IMR-90 (cell line): Measurements from ENCODE around the gene ROGDI. TPM values are rescaled to one million over a fixed set of nuclear protein-coding genes. Genes with fewer than 3 reads are reported as not detected.

Source experiments
- ATAC-seq: fragments of 200-7000 bp; cut with Tn5 transposase; 2 replicates; pipeline ENCODE4 v1.9.1; 2020; ENCODE audit warnings: low read depth, mild to moderate bottlenecking, moderate library complexity
- BruUV-seq: library from RNA; stranded (reverse); fragments of 400-500 nt; replicated peaks from 2 replicates; lab custom pipeline; 2021; lab: Mats Ljungman, UMichigan
- CTCF ChIA-PET: fragments of 300-600 bp; formaldehyde crosslinking; extraction: SDS; loops from one replicate; lab custom pipeline; 2021; ENCODE audit warnings: antibody characterized with exemption; lab: Yijun Ruan, JAX
- POLR2A ChIA-PET: fragments of 300-600 bp; sonication (Branson Sonifier 250); formaldehyde crosslinking; loops from one replicate; lab custom pipeline; 2022; ENCODE audit warnings: antibody characterized with exemption; ENCODE audit not compliant: unreplicated experiment; lab: Charles Lee
- DNase-seq: peaks from one replicate; pipeline ENCODE4 v3.0.0; 2013
- H2AFZ ChIP-seq: replicated peaks from 2 replicates; pipeline ENCODE3; 2013; ENCODE audit warnings: low read length, mild to moderate bottlenecking; ENCODE audit not compliant: poor library complexity
- H2AK5ac ChIP-seq: 2 replicates; pipeline ENCODE4 v1.6.1; 2013; ENCODE audit warnings: low read depth, low read length, inconsistent platforms
- H2AK9ac ChIP-seq: replicated peaks from 2 replicates; pipeline ENCODE3; 2013; ENCODE audit warnings: mild to moderate bottlenecking, low read depth, low read length, moderate library complexity; ENCODE audit not compliant: poor library complexity
- H2BK120ac ChIP-seq: 2 replicates; pipeline ENCODE4 v1.6.1; 2013; ENCODE audit warnings: low read depth, low read length, inconsistent platforms
- H2BK15ac ChIP-seq: 3 replicates; pipeline ENCODE4 v1.6.1; 2013; ENCODE audit warnings: low read depth, low read length, inconsistent platforms
- H2BK20ac ChIP-seq: 2 replicates; pipeline ENCODE4 v1.6.1; 2013; ENCODE audit warnings: low read depth, mild to moderate bottlenecking, inconsistent platforms, low read length, moderate library complexity
- H2BK5ac ChIP-seq: 2 replicates; pipeline ENCODE4 v1.6.1; 2013; ENCODE audit warnings: mild to moderate bottlenecking, low read depth, low read length, inconsistent platforms; ENCODE audit not compliant: poor library complexity, severe bottlenecking
- H3K14ac ChIP-seq: replicated peaks from 2 replicates; pipeline ENCODE4 v1.6.1; 2013; ENCODE audit warnings: low read depth, low read length, inconsistent platforms
- H3K18ac ChIP-seq: 2 replicates; pipeline ENCODE4 v1.6.1; 2013; ENCODE audit warnings: low read depth, low read length, control low read depth
- H3K23ac ChIP-seq: 2 replicates; pipeline ENCODE4 v1.6.1; 2013; ENCODE audit warnings: low read depth, low read length, inconsistent platforms
- H3K27ac ChIP-seq: 2 replicates; pipeline ENCODE4 v1.5.1; 2013; ENCODE audit warnings: mild to moderate bottlenecking, control low read depth, low read length; ENCODE audit not compliant: insufficient read depth
- H3K27me3 ChIP-seq: 2 replicates; pipeline ENCODE4 v1.6.1; 2013; ENCODE audit warnings: low read length; ENCODE audit not compliant: control insufficient read depth, insufficient read depth
- H3K36me3 ChIP-seq: 2 replicates; pipeline ENCODE4 v1.6.1; 2013; ENCODE audit warnings: low read length, mixed read lengths; ENCODE audit not compliant: control insufficient read depth, insufficient read depth
- H3K4ac ChIP-seq: 2 replicates; pipeline ENCODE4 v1.6.1; 2013; ENCODE audit warnings: low read depth, low read length, inconsistent platforms
- H3K4me1 ChIP-seq: 2 replicates; pipeline ENCODE4 v1.6.1; 2013; ENCODE audit warnings: low read length, mixed read lengths; ENCODE audit not compliant: control insufficient read depth, insufficient read depth
- H3K4me2 ChIP-seq: 2 replicates; pipeline ENCODE4 v1.6.1; 2013; ENCODE audit warnings: low read depth, mild to moderate bottlenecking, control low read depth, low read length, moderate library complexity
- H3K4me3 ChIP-seq: 2 replicates; pipeline ENCODE4 v1.5.1; 2013; ENCODE audit warnings: low read depth, mild to moderate bottlenecking, control low read depth, low read length, moderate library complexity; ENCODE audit not compliant: insufficient read depth
- H3K56ac ChIP-seq: 2 replicates; pipeline ENCODE4 v1.6.1; 2013; ENCODE audit warnings: low read length, inconsistent platforms; ENCODE audit not compliant: insufficient read depth; ENCODE audit errors: extremely low read depth
- H3K79me1 ChIP-seq, 2 experiments: 2 replicates each; pipeline ENCODE4 v1.6.1; 2013; ENCODE audit warnings: low read length in 2 of 2, inconsistent platforms in 1 of 2, low read depth in 1 of 2
- H3K9ac ChIP-seq: 2 replicates; pipeline ENCODE4 v1.6.1; 2013; ENCODE audit warnings: low read depth, low read length, control low read depth
- H3K9me1 ChIP-seq: 2 replicates; pipeline ENCODE4 v1.6.1; 2013; ENCODE audit warnings: low read length, inconsistent platforms; ENCODE audit not compliant: insufficient read depth
- H3K9me3 ChIP-seq: 2 replicates; pipeline ENCODE4 v1.6.1; 2013; ENCODE audit warnings: low read length; ENCODE audit not compliant: control insufficient read depth, insufficient read depth
- H4K20me1 ChIP-seq: 2 replicates; pipeline ENCODE4 v1.6.1; 2013; ENCODE audit warnings: low read length, inconsistent platforms; ENCODE audit not compliant: insufficient read depth
- H4K5ac ChIP-seq: 2 replicates; pipeline ENCODE4 v1.6.1; 2013; ENCODE audit warnings: mild to moderate bottlenecking, low read depth, low read length, control low read depth
- H4K8ac ChIP-seq, 2 experiments: 2 replicates each; pipeline ENCODE4 v1.6.1; 2013; ENCODE audit warnings: low read depth in 2 of 2, low read length in 2 of 2, control low read depth in 1 of 2, inconsistent platforms in 1 of 2
- H4K91ac ChIP-seq: 2 replicates; pipeline ENCODE4 v1.6.1; 2013; ENCODE audit warnings: low read depth, low read length, inconsistent platforms; ENCODE audit not compliant: insufficient read depth
- BHLHE40 ChIP-seq: fragments of 150-350 bp; IDR thresholded peaks from 2 replicates; pipeline ENCODE4 v1.6.1; 2016; ENCODE audit warnings: mild to moderate bottlenecking, low read depth, low read length
- CEBPB ChIP-seq: IDR thresholded peaks from 2 replicates; pipeline ENCODE4 v1.6.1; 2012; ENCODE audit warnings: low read depth, low read length, improper control_type of control experiment
- CHD1 ChIP-seq: IDR thresholded peaks from 2 replicates; pipeline ENCODE4 v1.6.1; 2012; ENCODE audit warnings: low read depth, low read length, improper control_type of control experiment
- MAFK ChIP-seq: IDR thresholded peaks from 2 replicates; pipeline ENCODE4 v1.6.1; 2012; ENCODE audit warnings: low read depth, low read length, improper control_type of control experiment
- MAZ ChIP-seq: IDR thresholded peaks from 2 replicates; pipeline ENCODE4 v1.6.1; 2012; ENCODE audit warnings: low read depth, mild to moderate bottlenecking, low read length, improper control_type of control experiment, moderate library complexity, borderline replicate concordance
- NFE2L2 ChIP-seq: fragments of 150-350 bp; IDR thresholded peaks from 2 replicates; pipeline ENCODE4 v1.6.1; 2016; ENCODE audit warnings: low read depth, mild to moderate bottlenecking, low read length
- POLR2A ChIP-seq: IDR thresholded peaks from 2 replicates; pipeline ENCODE4 v1.6.1; 2012; ENCODE audit warnings: mild to moderate bottlenecking, low read depth, low read length
- RAD21 ChIP-seq: IDR thresholded peaks from 2 replicates; pipeline ENCODE4 v1.6.1; 2012; ENCODE audit warnings: low read length, improper control_type of control experiment
- RCOR1 ChIP-seq: IDR thresholded peaks from 2 replicates; pipeline ENCODE4 v1.6.1; 2012; ENCODE audit warnings: mild to moderate bottlenecking, low read length, improper control_type of control experiment; ENCODE audit not compliant: insufficient replicate concordance
- RFX5 ChIP-seq: IDR thresholded peaks from 2 replicates; pipeline ENCODE4 v1.8.0; 2012; ENCODE audit warnings: low read depth, mild to moderate bottlenecking, low read length, moderate library complexity
- SMC3 ChIP-seq: fragments of 150-350 bp; IDR thresholded peaks from 2 replicates; pipeline ENCODE4 v1.6.1; 2016; ENCODE audit warnings: low read depth, mild to moderate bottlenecking, antibody characterized with exemption, low read length, moderate library complexity
- WGBS, 2 experiments: methylation state at CpG; one replicate each; pipeline versions ENCODE4 v1.1.5 to v1.1.7; 2013; ENCODE audit warnings: missing lambda C conversion rate in 2 of 2; ENCODE audit not compliant: insufficient read length in 1 of 2; ENCODE audit errors: extremely low coverage in 2 of 2; 5-methylcytosine and 5-hydroxymethylcytosine counted together
- dilution Hi-C: fragments of 300-500 bp; cut with HindIII; formaldehyde crosslinking; loops from one replicate; pipeline ENCODE4 v1.14.3; 2018; ENCODE audit warnings: low sequenced_read_pairs; ENCODE audit not compliant: unreplicated experiment
- in situ Hi-C: fragments of 300-500 bp; cut with MboI; formaldehyde crosslinking; loops from 3 replicates; pipeline ENCODE4 v1.14.3; 2019; ENCODE audit warnings: low sequenced_read_pairs, inconsistent platforms, mixed read lengths
- intact Hi-C: fragments of 100-400 bp; cut with micrococcal nuclease; formaldehyde crosslinking; loops from 2 replicates; pipeline ENCODE4 v1.10.0; 2022
- polyA plus RNA-seq, 3 experiments: library from polyadenylated mRNA; depleted of rRNA; stranded (reverse); fragments of >200 nt; gene quantifications; 2 replicates each; pipeline ENCODE4 v1.2.3, GENCODE V29; 2012; ENCODE audit warnings: low replicate concordance in 1 of 3
- total RNA-seq: library from RNA; depleted of rRNA; stranded (reverse); fragments of >200 nt; gene quantifications from 2 replicates; pipeline ENCODE4 v1.2.3, GENCODE V29; 2012
- TF ChIP-seq, protein P1 (sequence below): fragments of 150-350 bp; IDR thresholded peaks from 2 replicates; pipeline ENCODE4 v1.6.1; 2017; ENCODE audit warnings: mild to moderate bottlenecking, antibody characterized with exemption, low read length, low read depth
- TF ChIP-seq, protein P2 (sequence below): fragments of 150-350 bp; IDR thresholded peaks from 2 replicates; pipeline ENCODE4 v1.6.1; 2016; ENCODE audit warnings: low read depth, mild to moderate bottlenecking, low read length, moderate library complexity, borderline replicate concordance
- TF ChIP-seq, protein P3 (sequence below): conservative IDR thresholded peaks from 2 replicates; pipeline ENCODE4 v1.5.1; 2012; ENCODE audit warnings: mild to moderate bottlenecking, low read depth, low read length, improper control_type of control experiment

The ROGDI gene
- total and polyA plus RNA-seq, 2 of the 4 experiments (the other 2 are of a cell fraction) = 13.6 to 27.1 TPM

DNA sequence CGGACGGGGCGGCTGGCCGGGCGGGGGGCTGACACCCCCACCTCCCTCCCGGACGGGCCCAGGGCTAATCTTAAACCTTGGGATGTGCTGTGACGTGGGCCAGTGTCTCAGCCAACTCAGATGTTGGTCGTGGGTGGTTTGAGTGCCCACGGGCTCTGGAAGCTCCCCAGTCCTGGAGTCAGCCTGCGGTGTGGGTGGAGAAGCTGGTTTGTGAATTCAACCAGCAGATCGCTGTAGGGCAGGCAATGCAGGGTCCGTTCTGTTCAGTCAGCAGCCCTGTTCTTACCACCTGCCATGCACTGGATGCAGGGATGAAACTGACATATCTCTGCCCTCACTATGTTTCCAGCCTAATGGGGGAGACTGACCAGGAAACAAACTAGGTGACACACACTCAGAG lies 27.4 kb downstream of the ROGDI start:
- H3K9me1 ChIP-seq = no peaks in the 10 kb centered on the region
- POLR2A ChIA-PET = no interaction called here
- H3K4ac ChIP-seq = no peak overlapping the region
- no peak overlapping the region for H3K18ac ChIP-seq
- H3K9ac ChIP-seq = no peak overlapping the region
- in situ Hi-C loops = no loop called here
- intact Hi-C loops = no loop called here
- H2BK20ac ChIP-seq = no peak overlapping the region
- TF ChIP-seq, protein P1, sequence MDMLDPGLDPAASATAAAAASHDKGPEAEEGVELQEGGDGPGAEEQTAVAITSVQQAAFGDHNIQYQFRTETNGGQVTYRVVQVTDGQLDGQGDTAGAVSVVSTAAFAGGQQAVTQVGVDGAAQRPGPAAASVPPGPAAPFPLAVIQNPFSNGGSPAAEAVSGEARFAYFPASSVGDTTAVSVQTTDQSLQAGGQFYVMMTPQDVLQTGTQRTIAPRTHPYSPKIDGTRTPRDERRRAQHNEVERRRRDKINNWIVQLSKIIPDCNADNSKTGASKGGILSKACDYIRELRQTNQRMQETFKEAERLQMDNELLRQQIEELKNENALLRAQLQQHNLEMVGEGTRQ = no peak
- TF ChIP-seq BHLHE40 = no peak
- TF ChIP-seq RFX5 = no peak
- TF ChIP-seq MAFK = no peak
- TF ChIP-seq, protein P2, sequence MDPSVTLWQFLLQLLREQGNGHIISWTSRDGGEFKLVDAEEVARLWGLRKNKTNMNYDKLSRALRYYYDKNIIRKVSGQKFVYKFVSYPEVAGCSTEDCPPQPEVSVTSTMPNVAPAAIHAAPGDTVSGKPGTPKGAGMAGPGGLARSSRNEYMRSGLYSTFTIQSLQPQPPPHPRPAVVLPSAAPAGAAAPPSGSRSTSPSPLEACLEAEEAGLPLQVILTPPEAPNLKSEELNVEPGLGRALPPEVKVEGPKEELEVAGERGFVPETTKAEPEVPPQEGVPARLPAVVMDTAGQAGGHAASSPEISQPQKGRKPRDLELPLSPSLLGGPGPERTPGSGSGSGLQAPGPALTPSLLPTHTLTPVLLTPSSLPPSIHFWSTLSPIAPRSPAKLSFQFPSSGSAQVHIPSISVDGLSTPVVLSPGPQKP = no peak
- TF ChIP-seq CHD1 = no peak
- TF ChIP-seq POLR2A = no peak
- TF ChIP-seq RCOR1 = no peak
- no peak for TF ChIP-seq MAZ
- TF ChIP-seq RAD21 = no peak
- no peak for TF ChIP-seq SMC3
- no peak for TF ChIP-seq NFE2L2
- no peak for TF ChIP-seq CEBPB
- TF ChIP-seq, protein P3, sequence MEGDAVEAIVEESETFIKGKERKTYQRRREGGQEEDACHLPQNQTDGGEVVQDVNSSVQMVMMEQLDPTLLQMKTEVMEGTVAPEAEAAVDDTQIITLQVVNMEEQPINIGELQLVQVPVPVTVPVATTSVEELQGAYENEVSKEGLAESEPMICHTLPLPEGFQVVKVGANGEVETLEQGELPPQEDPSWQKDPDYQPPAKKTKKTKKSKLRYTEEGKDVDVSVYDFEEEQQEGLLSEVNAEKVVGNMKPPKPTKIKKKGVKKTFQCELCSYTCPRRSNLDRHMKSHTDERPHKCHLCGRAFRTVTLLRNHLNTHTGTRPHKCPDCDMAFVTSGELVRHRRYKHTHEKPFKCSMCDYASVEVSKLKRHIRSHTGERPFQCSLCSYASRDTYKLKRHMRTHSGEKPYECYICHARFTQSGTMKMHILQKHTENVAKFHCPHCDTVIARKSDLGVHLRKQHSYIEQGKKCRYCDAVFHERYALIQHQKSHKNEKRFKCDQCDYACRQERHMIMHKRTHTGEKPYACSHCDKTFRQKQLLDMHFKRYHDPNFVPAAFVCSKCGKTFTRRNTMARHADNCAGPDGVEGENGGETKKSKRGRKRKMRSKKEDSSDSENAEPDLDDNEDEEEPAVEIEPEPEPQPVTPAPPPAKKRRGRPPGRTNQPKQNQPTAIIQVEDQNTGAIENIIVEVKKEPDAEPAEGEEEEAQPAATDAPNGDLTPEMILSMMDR = no peak
- H3K9me3 ChIP-seq = no peaks in the 10 kb centered on the region
- CTCF ChIA-PET = no interaction called here
- H2BK5ac ChIP-seq = no peak overlapping the region
- H3K23ac ChIP-seq = no peak overlapping the region
- no peaks in the 10 kb centered on the region for H3K79me1 ChIP-seq
- DNase-seq = no peak
- H2AFZ ChIP-seq = no peak overlapping the region
- no peaks in the 10 kb centered on the region for H4K20me1 ChIP-seq
- H2AK9ac ChIP-seq = no peak overlapping the region
- no peak overlapping the region for H3K14ac ChIP-seq
- no peak overlapping the region for H4K91ac ChIP-seq
- 0 out of 2 replicates have a peak, but pooled peaks cover 2% of the 10 kb centered on the region for H3K27me3 ChIP-seq
- ATAC-seq = no peak
- H3K4me2 ChIP-seq = no peak overlapping the region
- no peak overlapping the region for H2AK5ac ChIP-seq
- no TSS peak for BruUV-seq
- 40% methylated on average over 1 of the region's 13 CpGs; no CpG with 5 or more reads in 1 of the 2 experiments for WGBS, 2 experiments
- dilution Hi-C loops = no loop called here
- H2BK120ac ChIP-seq = no peak overlapping the region
- H4K5ac ChIP-seq = no peak overlapping the region
- no peak overlapping the region for H3K27ac ChIP-seq
- no peak overlapping the region for H2BK15ac ChIP-seq
- no peak overlapping the region for H4K8ac ChIP-seq
- no peak overlapping the region for H3K4me3 ChIP-seq
- no peaks in the 10 kb centered on the region for H3K36me3 ChIP-seq
- no peaks in the 10 kb centered on the region for H3K4me1 ChIP-seq
- no peak overlapping the region for H3K56ac ChIP-seq
